ENCODE data around the gene KCNIP4.

The KCNIP4 gene

DNA sequence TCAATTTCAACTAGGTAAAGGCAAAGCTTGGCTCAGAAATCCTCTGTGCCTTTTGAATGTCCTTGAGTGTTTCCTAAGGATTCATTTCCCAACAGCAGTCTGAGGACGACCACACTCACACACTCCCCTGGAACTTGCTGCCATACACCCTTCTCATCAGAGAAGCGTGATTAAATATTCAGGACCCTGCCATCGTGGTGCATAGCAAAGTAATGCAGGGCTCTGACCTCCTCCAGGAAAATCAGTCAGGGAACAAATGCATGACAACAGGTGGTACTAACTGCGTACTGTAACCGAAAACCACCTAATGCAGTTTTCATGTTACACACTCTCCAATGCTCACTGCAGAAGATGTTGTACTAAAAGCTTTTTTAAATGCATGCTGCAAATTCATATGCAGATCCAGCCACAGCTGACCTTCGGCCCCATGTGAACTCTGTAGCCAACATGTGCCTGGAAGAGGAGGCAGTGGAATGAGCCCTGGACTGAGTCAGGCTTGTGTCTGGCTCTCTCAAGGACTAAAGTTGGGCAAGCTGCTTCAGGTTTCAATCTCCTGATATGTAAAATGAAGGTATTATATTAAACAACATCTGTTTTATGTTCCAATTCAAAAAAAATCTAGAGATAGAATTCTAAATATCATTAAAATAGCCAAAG is 238.3 kb downstream of the KCNIP4 start:
- DNase-seq (ENCODE audit: extremely low spot score, insufficient read length, low read depth) (no peak), FAIRE-seq (no peak)

DNA sequence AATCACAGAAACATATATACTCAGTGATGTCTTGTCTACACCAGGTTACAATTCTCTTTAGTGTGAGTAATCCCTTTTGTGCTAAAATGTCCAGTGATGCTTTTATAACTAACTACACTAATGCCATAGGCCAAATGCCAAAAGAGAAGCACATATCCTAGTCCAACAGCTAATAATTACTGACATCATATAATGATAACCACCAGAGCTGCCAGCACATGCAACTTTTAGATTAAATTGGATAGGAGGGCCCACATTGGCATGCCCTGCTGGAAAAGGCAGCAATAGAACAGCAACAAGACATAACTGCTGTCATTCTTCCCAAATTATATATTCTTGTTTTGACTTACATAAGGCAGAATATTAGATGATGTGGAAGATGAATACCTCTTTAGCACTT is 238.8 kb downstream of the KCNIP4 start:
- no peak for DNase-seq (ENCODE audit: extremely low spot score, insufficient read length, low read depth)

GRCh38 chr4:21709031-21709430 is 239.5 kb downstream of the KCNIP4 start:
- DNase-seq (ENCODE audit: extremely low spot score, insufficient read length, low read depth) (no peak), FAIRE-seq (no peak)

More for the DNA sequence above, 238.8 kb downstream of the KCNIP4 start:
- no peak for FAIRE-seq

DNA sequence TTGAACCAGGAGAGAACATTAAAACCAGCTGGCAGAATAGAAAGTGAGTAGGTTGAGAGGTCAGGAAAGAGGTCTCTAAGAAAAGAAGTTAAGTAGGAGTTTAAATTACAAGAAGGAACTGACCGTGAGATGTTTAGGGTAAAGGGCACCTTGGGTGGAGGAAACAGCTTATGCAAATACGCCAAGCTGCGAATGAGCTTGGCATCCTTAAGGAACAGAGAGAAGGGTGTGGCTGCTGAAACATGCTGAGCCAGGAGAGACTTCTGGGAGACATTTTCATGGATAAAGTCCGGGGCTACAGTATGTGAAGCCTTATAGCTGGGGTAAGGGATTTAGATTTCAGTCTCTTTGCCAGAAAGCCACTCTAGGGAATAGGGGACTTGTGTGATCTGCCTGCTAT is 249.1 kb downstream of the KCNIP4 start:
- FAIRE-seq (no peak), DNase-seq (ENCODE audit: extremely low spot score, insufficient read length, low read depth) (no peak)

DNA sequence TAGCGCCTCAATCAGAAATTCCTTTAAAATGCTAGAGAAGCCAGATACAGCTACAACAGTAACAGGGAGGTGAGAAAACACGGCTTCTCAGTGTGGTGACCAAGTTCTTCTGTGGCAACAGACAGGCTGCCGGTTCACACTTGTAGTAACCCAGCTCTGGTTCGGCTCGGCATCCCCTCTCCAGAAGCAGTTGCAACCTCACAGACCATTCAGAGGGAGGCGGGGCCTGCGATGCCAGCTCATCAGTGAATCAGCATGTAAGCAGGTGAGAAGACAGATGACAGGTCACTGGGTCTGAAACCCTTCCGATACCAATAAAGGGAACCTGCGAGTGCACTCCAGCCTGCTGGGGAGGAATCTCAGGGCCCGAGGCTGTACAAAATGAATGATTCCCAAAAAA is 251.0 kb downstream of the KCNIP4 start:
- no peak for FAIRE-seq
- no peak for DNase-seq (ENCODE audit: extremely low spot score, insufficient read length, low read depth)

DNA sequence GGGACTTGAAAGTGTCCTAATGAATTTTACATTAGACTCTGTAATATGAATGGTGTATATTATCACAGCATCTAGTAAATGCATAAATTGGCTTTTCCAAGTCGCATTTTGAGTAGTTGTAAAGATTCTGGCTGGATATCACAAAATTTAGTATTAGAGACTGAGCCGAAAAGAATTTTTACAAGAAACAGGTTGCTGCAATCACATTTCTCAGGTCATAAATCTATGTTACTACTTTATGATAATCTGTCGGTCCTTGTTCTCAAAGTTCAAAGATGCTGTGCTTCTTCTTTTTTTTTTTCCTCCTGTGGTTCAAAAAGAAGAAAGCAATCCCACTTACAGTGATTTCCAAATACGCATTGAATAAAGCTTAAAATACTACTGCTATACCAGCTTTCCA is 253.4 kb downstream of the KCNIP4 start:
- DNase-seq (ENCODE audit: extremely low spot score, insufficient read length, low read depth) (no peak), FAIRE-seq (no peak)

DNA sequence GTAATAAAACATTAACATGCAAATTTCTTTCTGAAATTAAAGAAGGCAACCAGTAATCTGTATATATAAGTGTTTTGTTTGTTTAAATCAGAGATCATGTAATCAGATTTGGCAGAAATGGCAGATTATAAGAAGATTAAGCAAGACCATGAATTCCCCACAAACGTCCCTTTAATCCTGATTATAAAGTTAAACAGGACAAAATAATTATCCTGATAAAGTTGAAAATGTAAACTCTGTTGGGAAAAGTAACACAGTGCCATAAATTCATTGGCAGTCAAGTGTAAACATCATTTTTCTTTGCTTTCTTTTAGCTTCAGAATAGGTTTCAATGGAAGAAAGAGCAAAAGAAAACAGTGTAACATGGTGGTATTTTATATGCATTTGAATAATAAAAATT is 256.3 kb downstream of the KCNIP4 start:
- FAIRE-seq (no peak), DNase-seq (ENCODE audit: extremely low spot score, insufficient read length, low read depth) (no peak)

DNA sequence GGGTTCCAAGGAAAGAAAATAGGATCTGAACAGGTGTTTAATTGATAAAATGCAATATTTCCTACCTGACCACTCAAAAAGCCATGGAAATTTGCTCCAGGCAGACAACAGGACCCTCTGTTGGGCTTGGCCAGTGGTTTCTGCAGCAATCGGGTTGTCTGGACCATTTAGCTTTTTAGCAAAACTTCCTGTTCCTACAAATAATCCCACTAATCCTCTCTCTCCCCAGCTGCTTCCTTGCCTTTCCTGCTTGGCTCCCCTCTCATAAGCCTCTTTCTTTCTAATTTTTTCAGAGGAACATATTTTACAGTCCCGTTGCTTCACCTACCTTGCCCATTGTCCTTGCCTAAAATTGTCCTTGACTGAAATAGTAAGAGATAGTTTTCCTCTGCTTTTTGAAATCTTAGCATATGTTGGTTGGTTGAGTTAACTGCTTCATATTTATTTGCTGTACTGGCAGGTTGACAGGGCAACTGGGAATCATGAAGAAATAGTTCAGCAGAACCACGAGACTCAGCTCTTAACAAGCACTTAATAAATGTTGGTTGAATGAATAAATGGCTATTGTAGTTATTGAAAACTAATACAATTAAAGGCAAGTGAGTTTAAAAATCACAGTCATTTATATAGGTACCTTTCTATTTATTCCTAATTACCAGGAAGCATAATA is 259.8 kb downstream of the KCNIP4 start:
- DNase-seq (ENCODE audit: extremely low spot score, insufficient read length, low read depth): no peak

GRCh38 chr4:21685911-21686310 is 262.7 kb downstream of the KCNIP4 start:
- no peak for DNase-seq (ENCODE audit: extremely low spot score, insufficient read length, low read depth)
- no peak for FAIRE-seq

More for the DNA sequence above, 259.8 kb downstream of the KCNIP4 start:
- no peak for FAIRE-seq

DNA sequence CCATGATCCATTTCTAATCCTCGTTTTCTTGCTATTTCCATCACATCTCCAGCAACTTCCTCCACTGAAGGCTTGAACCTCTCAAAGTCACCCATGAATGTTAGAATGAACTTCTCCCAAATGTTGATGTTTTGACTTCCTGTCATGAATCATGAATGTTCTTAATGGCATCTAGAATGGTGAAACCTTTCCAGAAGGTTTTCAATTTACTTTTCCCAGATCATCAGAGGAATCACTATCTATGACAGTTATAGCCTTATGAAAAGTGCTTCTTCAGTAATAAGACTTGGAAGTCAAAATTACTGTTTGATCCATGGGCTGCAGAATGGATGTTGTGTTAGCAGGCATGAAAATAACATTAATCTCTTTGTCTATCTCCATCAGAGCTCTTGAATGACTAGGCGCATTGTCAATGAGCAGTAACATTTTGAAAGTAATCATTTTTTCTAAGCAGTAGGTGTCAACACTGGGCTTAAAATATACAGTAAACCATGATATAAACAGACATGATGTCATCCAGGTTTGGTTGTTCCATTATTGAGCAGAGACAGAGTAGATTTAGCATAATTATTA is 268.2 kb downstream of the KCNIP4 start:
- no peak for DNase-seq (ENCODE audit: extremely low spot score, insufficient read length, low read depth)
- FAIRE-seq: no peak

GRCh38 chr4:21678711-21679110 is 269.9 kb downstream of the KCNIP4 start:
- DNase-seq (ENCODE audit: extremely low spot score, insufficient read length, low read depth): no peak
- no peak for FAIRE-seq

- no peak for FAIRE-seq
Observed at GRCh38 chr4:21677173-21677572, 271.4 kb downstream of the KCNIP4 start.

GRCh38 chr4:21664355-21664754 is 284.2 kb downstream of the KCNIP4 start:
- DNase-seq (ENCODE audit: extremely low spot score, insufficient read length, low read depth) (no peak), FAIRE-seq (no peak)

More at GRCh38 chr4:21677173-21677572, 271.4 kb downstream of the KCNIP4 start:
- DNase-seq (ENCODE audit: extremely low spot score, insufficient read length, low read depth): no peak

DNA sequence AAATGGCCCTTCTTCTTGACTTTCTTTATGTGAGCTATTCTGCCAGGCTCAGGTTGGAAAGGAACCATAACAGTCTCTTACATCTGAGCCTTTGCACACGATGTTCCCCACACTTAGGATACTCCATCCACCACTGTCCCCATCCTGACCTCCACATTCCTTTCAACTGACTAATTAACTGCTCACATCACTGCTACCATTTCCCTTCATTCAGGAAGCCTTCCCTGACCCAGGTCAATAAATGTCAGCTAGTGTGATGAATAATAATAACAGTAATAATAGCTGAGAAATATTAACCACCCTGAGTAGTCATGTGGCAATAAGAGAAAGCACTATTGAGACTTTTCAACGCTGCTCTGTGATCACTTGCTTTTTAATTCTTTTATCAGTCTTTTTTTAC is 291.7 kb downstream of the KCNIP4 start:
- FAIRE-seq: no peak
- no peak for DNase-seq (ENCODE audit: extremely low spot score, insufficient read length, low read depth)

GRCh38 chr4:21655031-21655430 is 293.5 kb downstream of the KCNIP4 start:
- FAIRE-seq (no peak), DNase-seq (ENCODE audit: extremely low spot score, insufficient read length, low read depth) (no peak)

GRCh38 chr4:21652508-21653231 is 295.9 kb downstream of the KCNIP4 start:
- FAIRE-seq: no peak
- no peak for DNase-seq (ENCODE audit: extremely low spot score, insufficient read length, low read depth)

DNA sequence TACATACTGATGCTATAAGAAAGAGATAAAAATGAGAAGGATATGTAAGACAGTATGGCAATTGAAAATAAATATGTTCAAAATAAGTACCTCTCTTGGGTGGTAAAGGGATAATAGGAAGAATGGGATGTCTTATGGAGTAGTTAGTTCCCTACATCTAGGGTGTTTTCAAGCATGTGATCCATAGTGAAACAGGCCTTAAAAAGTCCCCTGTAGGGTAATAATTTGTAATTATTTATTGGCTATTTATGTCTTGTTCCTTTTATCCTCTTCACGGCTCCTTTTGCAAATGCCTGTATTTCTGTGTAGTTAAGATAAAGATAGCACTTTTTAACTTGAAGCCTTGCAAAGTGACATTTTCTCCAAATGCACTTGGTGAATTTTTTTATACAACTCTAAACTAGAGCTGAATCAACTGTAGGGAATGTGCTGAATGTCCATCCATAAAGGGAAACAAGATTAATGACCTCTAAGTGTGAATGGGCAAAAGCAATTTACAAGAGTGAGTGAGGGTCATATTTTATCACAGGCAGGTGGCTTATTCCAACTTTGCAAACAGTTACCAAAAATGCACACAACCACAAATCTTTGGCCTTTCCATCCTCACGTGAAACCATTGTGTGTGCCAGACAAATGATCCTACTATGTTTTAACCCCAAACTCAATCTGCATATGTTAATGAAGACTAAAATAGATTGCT is 299.0 kb downstream of the KCNIP4 start:
- FAIRE-seq (no peak), DNase-seq (ENCODE audit: extremely low spot score, insufficient read length, low read depth) (no peak)

GRCh38 chr4:21645776-21646175 is 302.8 kb downstream of the KCNIP4 start:
- FAIRE-seq: no peak
- DNase-seq (ENCODE audit: extremely low spot score, insufficient read length, low read depth): no peak

- FAIRE-seq: no peak
Observed at GRCh38 chr4:21641696-21642095, 306.9 kb downstream of the KCNIP4 start.

DNA sequence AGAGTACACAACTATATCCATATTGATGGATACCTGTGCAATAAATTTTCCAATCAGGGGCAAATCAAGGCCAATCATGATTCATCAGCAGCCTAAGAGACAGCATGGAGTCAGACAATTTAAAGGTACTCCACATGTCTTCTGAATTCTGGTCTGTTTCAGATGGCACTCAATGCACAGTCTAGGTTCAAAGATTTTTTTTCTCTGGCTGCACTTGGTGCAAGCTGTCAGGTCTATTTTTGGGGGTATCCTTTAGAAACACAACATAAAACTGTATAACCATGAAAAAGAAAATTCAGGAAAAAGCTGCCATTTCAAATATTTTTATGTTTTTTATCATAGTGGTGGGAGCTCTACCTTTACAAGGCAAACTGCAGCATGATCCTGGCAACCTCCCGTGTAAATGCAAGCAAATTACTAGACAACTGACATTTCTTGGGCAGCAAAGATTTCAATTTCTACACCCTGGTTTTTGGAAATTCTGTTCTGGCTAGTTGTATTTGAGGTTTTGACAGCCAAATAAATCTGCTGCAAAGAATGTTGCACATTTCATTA is 310.3 kb downstream of the KCNIP4 start:
- no peak for FAIRE-seq
- DNase-seq (ENCODE audit: extremely low spot score, insufficient read length, low read depth): no peak

More at GRCh38 chr4:21641696-21642095, 306.9 kb downstream of the KCNIP4 start:
- DNase-seq (ENCODE audit: extremely low spot score, insufficient read length, low read depth): no peak
